ENCODE measurements around the gene SAMM50.
A peak's percentile ranks its signal among the peaks of the same experiment; 100 is the strongest.

The SAMM50 gene

GRCh38 chr22:43944670-43945430 is 10.4 kb upstream of the SAMM50 start:
- ATAC-seq, result no peak
- TF ChIP-seq TOX (CRISPR knock-in tag; IDR thresholded peaks at IDR 0.05; ENCODE audit: borderline replicate concordance), result no peak
- no peak for TF ChIP-seq TCF4 (CRISPR knock-in tag; IDR thresholded peaks at IDR 0.05; ENCODE audit: borderline replicate concordance)
- no peak for TF ChIP-seq RARB (CRISPR knock-in tag; IDR thresholded peaks at IDR 0.05)
- no peak for TF ChIP-seq ESRRG (CRISPR knock-in tag; IDR thresholded peaks at IDR 0.05)
- TF ChIP-seq POU6F1 (CRISPR knock-in tag; IDR thresholded peaks at IDR 0.05; ENCODE audit: borderline replicate concordance, low read depth), result no peak
- no peak for TF ChIP-seq CSRNP3 (CRISPR knock-in tag; IDR thresholded peaks at IDR 0.05)

GRCh38 chr22:43945632-43946383 is 9.4 kb upstream of the SAMM50 start:
- TF ChIP-seq TOX (CRISPR knock-in tag; IDR thresholded peaks at IDR 0.05; ENCODE audit: borderline replicate concordance), result no peak
- no peak for TF ChIP-seq ZNF70 (CRISPR knock-in tag; IDR thresholded peaks at IDR 0.05)
- no peak for TF ChIP-seq TSHZ2 (CRISPR knock-in tag; IDR thresholded peaks at IDR 0.05)
- no peak for TF ChIP-seq ZFP30 (CRISPR knock-in tag; IDR thresholded peaks at IDR 0.05)
- no peak for TF ChIP-seq BACH2 (CRISPR knock-in tag; IDR thresholded peaks at IDR 0.05; ENCODE audit: borderline replicate concordance)
- no peak for TF ChIP-seq ZC3H10 (CRISPR knock-in tag; IDR thresholded peaks at IDR 0.05)
- no peak for TF ChIP-seq GLIS3 (CRISPR knock-in tag; IDR thresholded peaks at IDR 0.05)
- TF ChIP-seq ESRRG (CRISPR knock-in tag; IDR thresholded peaks at IDR 0.05), result no peak
- TF ChIP-seq ISL1 (CRISPR knock-in tag; IDR thresholded peaks at IDR 0.05), result no peak
- no peak for TF ChIP-seq TCF4 (CRISPR knock-in tag; IDR thresholded peaks at IDR 0.05; ENCODE audit: borderline replicate concordance)
- no peak for TF ChIP-seq POU6F1 (CRISPR knock-in tag; IDR thresholded peaks at IDR 0.05; ENCODE audit: borderline replicate concordance, low read depth)
- no peak for TF ChIP-seq PATZ1 (CRISPR knock-in tag; IDR thresholded peaks at IDR 0.05; ENCODE audit: borderline replicate concordance)
- TF ChIP-seq ZNF565 (CRISPR knock-in tag; conservative IDR thresholded peaks at IDR 0.05; ENCODE audit: low read depth), result no peak
- no peak for TF ChIP-seq CSDC2 (CRISPR knock-in tag; IDR thresholded peaks at IDR 0.05)
- peak; percentile 100 for ATAC-seq

GRCh38 chr22:43946384-43946667 is 8.9 kb upstream of the SAMM50 start:
- TF ChIP-seq ZFP30 (CRISPR knock-in tag; IDR thresholded peaks at IDR 0.05) (no peak), ZFP3 (CRISPR knock-in tag; IDR thresholded peaks at IDR 0.05) (no peak), BACH2 (CRISPR knock-in tag; IDR thresholded peaks at IDR 0.05; ENCODE audit: borderline replicate concordance) (no peak), PATZ1 (CRISPR knock-in tag; IDR thresholded peaks at IDR 0.05; ENCODE audit: borderline replicate concordance) (no peak), CSRNP3 (CRISPR knock-in tag; IDR thresholded peaks at IDR 0.05) (no peak), CSDC2 (CRISPR knock-in tag; IDR thresholded peaks at IDR 0.05) (no peak), TCF4 (CRISPR knock-in tag; IDR thresholded peaks at IDR 0.05; ENCODE audit: borderline replicate concordance) (no peak), GLIS3 (CRISPR knock-in tag; IDR thresholded peaks at IDR 0.05) (no peak), CREB5 (CRISPR knock-in tag; IDR thresholded peaks at IDR 0.05; ENCODE audit: low read depth) (no peak), ZNF565 (CRISPR knock-in tag; conservative IDR thresholded peaks at IDR 0.05; ENCODE audit: low read depth) (no peak), OSR1 (CRISPR knock-in tag; IDR thresholded peaks at IDR 0.05) (no peak), PPARA (CRISPR knock-in tag; IDR thresholded peaks at IDR 0.05; ENCODE audit: borderline replicate concordance) (no peak), SNAI2 (CRISPR knock-in tag; IDR thresholded peaks at IDR 0.05) (no peak)
- peak; percentile 73 for ATAC-seq

Data from SK-N-SH treated with all-trans-retinoic acid at 6 μM for 48 hours (cell line).